ENCODE results near the gene PRKAR2B. TPM values are rescaled to one million over a fixed set of nuclear protein-coding genes. Genes with fewer than 3 reads are reported as not detected.
A peak's percentile ranks its signal among the peaks of the same experiment; 100 is the strongest.

The PRKAR2B gene
- total and polyA plus RNA-seq, 11 donors = 7.0 to 50.6 (median 18.5) TPM

- no peak for DNase-seq
- TF ChIP-seq CTCF (IDR thresholded peaks at IDR 0.05) (no peak), POLR2A (IDR thresholded peaks at IDR 0.05) (no peak)
- ATAC-seq = no peak
- Histone ChIP-seq H3K36me3 (no peaks in the 10 kb centered on the region), H3K4me1 (peaks cover 0 to 15% (median 0%) of the 10 kb centered on the region in 12 donors), H3K27ac (no peak overlapping the region), H3K27me3 (no peaks in the 10 kb centered on the region), H3K9me3 (peaks cover 0 to 17% (median 0%) of the 10 kb centered on the region in 12 donors), H3K4me3 (no peak overlapping the region)
- WGBS, 4 donors = 95 to 97% (median 96%) methylated on average over 3 of the region's 3 CpGs
- intact Hi-C loops (cut with DNase I) = no loop called here
These were observed 22.9 kb upstream of the PRKAR2B start for GRCh38 chr7:107021600-107021999.

GRCh38 chr7:107023522-107024151 lies 20.9 kb upstream of the PRKAR2B start:
- ATAC-seq = no peak
- DNase-seq = no peak

GRCh38 chr7:107024906-107025305 lies 19.6 kb upstream of the PRKAR2B start:
- intact Hi-C loops (cut with DNase I) = no loop called here
- Histone ChIP-seq H3K4me1 (peaks cover 0 to 31% (median 6%) of the 10 kb centered on the region in 12 donors), H3K36me3 (no peaks in the 10 kb centered on the region), H3K4me3 (no peak overlapping the region), H3K27ac (peak overlapping the region in 1 of 12 donors; percentile 34), H3K9me3 (peaks cover 0 to 17% (median 0%) of the 10 kb centered on the region in 12 donors), H3K27me3 (no peaks in the 10 kb centered on the region)
- DNase-seq (no peak), ATAC-seq (no peak)
- TF ChIP-seq CTCF (IDR thresholded peaks at IDR 0.05) = no peak
- TF ChIP-seq POLR2A (IDR thresholded peaks at IDR 0.05) = no peak
- 93 to 96% (median 94%) methylated on average over 2 of the region's 2 CpGs for WGBS, 4 donors

More at GRCh38 chr7:107023522-107024151, 20.9 kb upstream of the PRKAR2B start:
- intact Hi-C loops (cut with DNase I) = no loop called here
- Histone ChIP-seq H3K4me1 (peaks cover 0 to 27% (median 0%) of the 10 kb centered on the region in 12 donors), H3K4me3 (no peak overlapping the region), H3K27me3 (no peaks in the 10 kb centered on the region), H3K36me3 (no peaks in the 10 kb centered on the region), H3K27ac (no peak overlapping the region), H3K9me3 (peaks cover 0 to 17% (median 0%) of the 10 kb centered on the region in 12 donors)
- TF ChIP-seq POLR2A (IDR thresholded peaks at IDR 0.05) = no peak
- no peak for TF ChIP-seq CTCF (IDR thresholded peaks at IDR 0.05)

- intact Hi-C loops (cut with DNase I) = no loop called here
These were observed 18.9 kb upstream of the PRKAR2B start for GRCh38 chr7:107025449-107026103.

More at GRCh38 chr7:107025449-107026103, 18.9 kb upstream of the PRKAR2B start:
- DNase-seq = no peak
- H3K9me3 ChIP-seq = peaks cover 0 to 17% (median 0%) of the 10 kb centered on the region in 12 donors
- H3K36me3 ChIP-seq = no peaks in the 10 kb centered on the region
- TF ChIP-seq CTCF (IDR thresholded peaks at IDR 0.05) (no peak), POLR2A (IDR thresholded peaks at IDR 0.05) (no peak)
- no peaks in the 10 kb centered on the region for H3K27me3 ChIP-seq
- WGBS, 4 donors = 87 to 100% (median 97%) methylated on average over 2 of the region's 2 CpGs
- H3K4me1 ChIP-seq = peaks cover 0 to 31% (median 6%) of the 10 kb centered on the region in 12 donors
- no peak for ATAC-seq
- no peak overlapping the region for H3K4me3 ChIP-seq
- H3K27ac ChIP-seq = peak overlapping the region in 1 of 12 donors; percentile 34

All from heart left ventricle (tissue), 16 donors.